HG03521 (cell line): ENCODE data around the gene ATAD5.
A peak's percentile ranks its signal among the peaks of the same experiment; 100 is the strongest.
"Not testable (repeated sequence)": the region's sequence is repeated elsewhere in the genome, so short reads cannot be mapped to it uniquely, and the experiment has no call there.

Source experiments
- ATAC-seq: cut with Tn5 transposase; IDR thresholded peaks from one replicate; pipeline ENCODE4 v1.9.1; 2021; ENCODE audit warnings: mild to moderate bottlenecking, moderate library complexity; ENCODE audit not compliant: unreplicated experiment

The ATAD5 gene

GRCh38 chr17:30821871-30822723 is 9.7 kb upstream of the ATAD5 start:
- ATAC-seq, result no peak

- not testable (repeated sequence) for ATAC-seq
Observed at GRCh38 chr17:30822919-30823318, 8.8 kb upstream of the ATAD5 start.

- ATAC-seq, result no peak
Observed at GRCh38 chr17:30823421-30823820, 8.3 kb upstream of the ATAD5 start.

GRCh38 chr17:30824002-30824355 is 7.8 kb upstream of the ATAD5 start:
- ATAC-seq, result no peak

- ATAC-seq, result peak; percentile 90
Observed at GRCh38 chr17:30824356-30825145, 7.2 kb upstream of the ATAD5 start, which contains the start of gene CRLF3. Gene CRLF3, minus strand, starts transcription at chr17:30824692. Its CDS starts 41 bp downstream, at chr17:30824651.

GRCh38 chr17:30827082-30827481 is 4.7 kb upstream of the ATAD5 start:
- no peak for ATAC-seq

- ATAC-seq, result no peak
Observed at GRCh38 chr17:30829022-30829421, 2.7 kb upstream of the ATAD5 start.

- no peak for ATAC-seq
Observed at GRCh38 chr17:30831257-30831656, 509 bp upstream of the ATAD5 start.

GRCh38 chr17:30832438-30833124 is 815 bp downstream of the ATAD5 start:
- ATAC-seq, result no peak

- no peak for ATAC-seq
Observed at GRCh38 chr17:30838202-30838807, 6.5 kb downstream of the ATAD5 start.

GRCh38 chr17:30840771-30841170 is 9.0 kb downstream of the ATAD5 start:
- no peak for ATAC-seq

- no peak for ATAC-seq
Observed at GRCh38 chr17:30848021-30848420, 16.3 kb downstream of the ATAD5 start.

- no peak for ATAC-seq
Observed at GRCh38 chr17:30854146-30854545, 22.4 kb downstream of the ATAD5 start.

GRCh38 chr17:30858556-30859250 is 26.9 kb downstream of the ATAD5 start:
- no peak for ATAC-seq

- no peak for ATAC-seq
Observed at GRCh38 chr17:30864636-30865035, 32.9 kb downstream of the ATAD5 start.

GRCh38 chr17:30869005-30869404 is 37.2 kb downstream of the ATAD5 start:
- ATAC-seq, result no peak

- ATAC-seq, result no peak
Observed at GRCh38 chr17:30886187-30886586, 54.4 kb downstream of the ATAD5 start.

- no peak for ATAC-seq
Observed at GRCh38 chr17:30894236-30894635, 62.5 kb downstream of the ATAD5 start.

- ATAC-seq, result no peak
Observed at GRCh38 chr17:30897311-30897710, 65.5 kb downstream of the ATAD5 start.

GRCh38 chr17:30905742-30906100 is 74.0 kb downstream of the ATAD5 start:
- ATAC-seq, result peak; percentile 23
